Neutrophil (primary cell): ENCODE results near the gene HVCN1.
A peak's percentile ranks its signal among the peaks of the same experiment; 100 is the strongest.
"Not testable (repeated sequence)": the region's sequence is repeated elsewhere in the genome, so short reads cannot be mapped to it uniquely, and the experiment has no call there.

ENCODE experiments used
- H3K27ac ChIP-seq: fragments of 200-600 bp; sonication (generic); 2 replicates; pipeline ENCODE4 v1.5.1; 2016; ENCODE audit warnings: mild to moderate bottlenecking, moderate library complexity
- H3K27me3 ChIP-seq: fragments of 200-600 bp; sonication (generic); 2 replicates; pipeline ENCODE4 v1.6.0; 2016; ENCODE audit warnings: mild to moderate bottlenecking
- H3K36me3 ChIP-seq: fragments of 200-600 bp; sonication (generic); 2 replicates; pipeline ENCODE4 v1.5.1; 2017
- H3K4me1 ChIP-seq, 2 experiments: fragments of 200-600 bp in 1 of 2; sonication (generic) in 1 of 2; 1 replicate in 1 of 2; 2 replicates in 1 of 2; pipeline versions ENCODE4 v1.5.1 to v1.6.1; 2013 to 2016; ENCODE audit warnings: low read depth in 1 of 2, low read length in 1 of 2, mild to moderate bottlenecking in 1 of 2, moderate library complexity in 1 of 2; ENCODE audit not compliant: control insufficient read depth in 1 of 2, insufficient read depth in 1 of 2
- H3K4me3 ChIP-seq, 2 experiments: fragments of 200-600 bp in 1 of 2; sonication (generic) in 1 of 2; 1 replicate in 1 of 2; 2 replicates in 1 of 2; pipeline ENCODE4 v1.5.1; 2013 to 2016; ENCODE audit warnings: low read depth in 1 of 2, low read length in 1 of 2, mild to moderate bottlenecking in 1 of 2, moderate library complexity in 1 of 2
- H3K9me3 ChIP-seq: fragments of 200-600 bp; sonication (generic); 2 replicates; pipeline ENCODE4 v1.5.1; 2016
- CTCF ChIP-seq: fragments of 200-600 bp; sonication (generic); IDR thresholded peaks from 2 replicates; pipeline ENCODE4 v1.5.1; 2016; ENCODE audit warnings: antibody characterized with exemption

The HVCN1 gene

DNA sequence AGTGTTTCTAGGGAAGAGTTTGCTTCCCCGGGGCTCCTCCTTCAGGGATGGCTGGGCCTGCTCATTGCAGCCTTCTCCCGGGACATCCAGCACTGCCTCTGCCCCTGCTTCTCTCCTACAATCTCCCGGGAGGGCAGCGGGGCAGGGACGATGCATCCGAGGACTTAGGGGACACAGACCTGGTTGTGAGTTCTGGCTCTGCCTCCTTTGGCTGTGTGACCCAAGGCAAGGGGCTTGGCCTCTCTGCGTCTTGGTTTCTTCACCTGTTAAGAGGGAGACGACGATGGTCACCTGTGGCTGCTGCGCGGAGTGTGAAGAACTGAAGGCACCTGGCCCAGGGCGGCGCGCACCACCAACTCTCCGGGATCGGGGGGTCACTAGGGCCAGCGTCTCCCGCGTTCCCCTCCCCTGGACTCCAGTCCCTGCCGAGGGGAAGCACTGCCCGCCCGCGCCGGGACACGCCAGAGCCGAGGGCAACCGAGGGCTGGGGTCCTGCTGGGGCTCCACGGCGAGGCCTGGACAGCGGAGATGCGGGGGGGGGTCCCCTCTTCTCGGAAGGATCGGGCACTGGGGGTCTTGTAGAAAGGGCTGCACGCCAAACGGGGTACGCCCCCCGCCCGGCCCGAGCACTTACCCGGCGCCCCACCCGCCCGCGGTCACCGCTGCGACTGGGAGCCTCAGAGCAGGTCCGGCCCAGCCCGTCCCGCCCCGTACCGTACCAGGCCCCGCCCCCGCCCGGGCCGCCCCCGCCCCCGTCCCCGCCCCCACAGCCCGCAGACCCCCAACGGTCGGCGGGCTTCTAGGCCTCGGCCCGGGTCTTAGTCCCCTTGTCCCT lies at the start of gene HVCN1:
TSS of gene HVCN1 (minus strand) at position 670 of the 835 bp plus-strand sequence. CDS start 5,870 bp downstream, outside the sequence.
- Histone ChIP-seq H3K9me3 (no peaks in the 10 kb centered on the region), H3K27ac (peak within 1 kb of the TSS; percentile 95), H3K4me3 (peak within 1 kb of the TSS; percentile 88 to 89), H3K27me3 (peaks cover 33% of the 10 kb centered on the region), H3K36me3 (no peaks in the 10 kb centered on the region), H3K4me1 (peaks cover 71 to 81% of the 10 kb centered on the region in 2 experiments)
- peak; percentile 20 for TF ChIP-seq CTCF

- peaks cover 14 to 15% of the 10 kb centered on the region in 2 experiments for H3K4me1 ChIP-seq
- H3K4me3 ChIP-seq, result no peak overlapping the region
- H3K27ac ChIP-seq, result no peak overlapping the region
- peaks cover 8% of the 10 kb centered on the region for H3K36me3 ChIP-seq
- no peak for TF ChIP-seq CTCF
- H3K27me3 ChIP-seq, result no peaks in the 10 kb centered on the region
- H3K9me3 ChIP-seq, result no peaks in the 10 kb centered on the region
These were observed 48.6 kb upstream of the HVCN1 start for GRCh38 chr12:110737532-110737931.

GRCh38 chr12:110737016-110737415 lies 48.1 kb upstream of the HVCN1 start:
- not testable (repeated sequence) for H3K27ac ChIP-seq, H3K9me3 ChIP-seq, H3K36me3 ChIP-seq, H3K4me3 ChIP-seq, H3K27me3 ChIP-seq
- H3K4me1 ChIP-seq, result peaks cover 14 to 15% of the 10 kb centered on the region in 2 experiments

- H3K4me3 ChIP-seq, result no peak overlapping the region
- H3K27ac ChIP-seq, result no peak overlapping the region
- no peaks in the 10 kb centered on the region for H3K27me3 ChIP-seq
- no peak for TF ChIP-seq CTCF
- H3K36me3 ChIP-seq, result peaks cover 40% of the 10 kb centered on the region
- H3K4me1 ChIP-seq, result no peaks in the 10 kb centered on the region
- H3K9me3 ChIP-seq, result no peaks in the 10 kb centered on the region
These were observed 45.0 kb upstream of the HVCN1 start for GRCh38 chr12:110733900-110734299.

DNA sequence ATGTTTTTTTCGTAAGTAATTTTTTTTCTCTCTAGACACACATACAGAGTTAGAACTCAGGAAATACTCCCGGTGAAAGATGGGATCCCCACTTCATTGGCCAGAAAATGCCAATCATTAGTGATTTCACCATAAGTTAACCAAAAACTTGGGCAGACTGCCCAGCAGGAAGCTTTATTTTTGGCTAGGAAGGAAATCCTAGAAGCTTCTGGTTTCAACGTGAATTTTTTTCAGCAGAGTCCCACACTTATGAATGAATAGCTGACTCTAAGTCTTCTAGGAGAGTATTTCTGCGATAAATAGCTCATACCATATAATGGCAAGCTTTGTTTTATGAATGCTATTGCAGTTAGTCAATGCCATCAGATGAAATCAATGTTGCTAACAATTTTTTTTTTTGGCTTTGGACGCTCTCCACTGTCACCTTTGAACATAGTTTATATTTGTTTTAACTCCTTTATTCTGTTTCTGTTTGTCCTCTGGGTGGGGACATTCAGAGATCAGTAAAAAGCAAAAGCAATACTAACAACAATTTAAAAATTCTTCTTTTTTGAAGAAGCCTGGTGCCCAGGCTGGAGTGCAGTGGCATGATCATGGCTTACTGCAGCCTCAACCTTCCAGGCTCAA lies 44.3 kb upstream of the HVCN1 start:
- no peaks in the 10 kb centered on the region for H3K27me3 ChIP-seq
- no peaks in the 10 kb centered on the region for H3K4me1 ChIP-seq
- no peak for TF ChIP-seq CTCF
- no peak overlapping the region for H3K27ac ChIP-seq
- no peaks in the 10 kb centered on the region for H3K9me3 ChIP-seq
- no peak overlapping the region for H3K4me3 ChIP-seq
- peaks cover 46% of the 10 kb centered on the region for H3K36me3 ChIP-seq

DNA sequence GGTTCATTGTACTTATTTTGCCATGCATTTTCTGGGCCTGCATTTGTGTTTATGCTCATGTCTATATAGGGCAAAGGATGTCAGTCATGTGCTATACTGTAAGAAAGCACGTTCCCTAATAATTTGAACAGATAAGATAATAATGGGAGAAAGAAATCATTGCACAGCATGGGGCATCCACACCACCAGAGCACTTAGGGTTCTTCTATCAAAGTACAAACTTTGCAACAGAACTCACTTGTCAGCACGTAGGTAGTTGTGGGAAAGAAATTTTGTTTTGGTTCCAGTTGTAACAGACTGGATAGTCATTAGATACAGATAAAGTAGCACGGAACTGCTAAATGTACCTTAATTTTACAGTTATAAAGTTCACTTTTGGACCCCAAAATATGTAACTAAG lies 43.7 kb upstream of the HVCN1 start:
- Histone ChIP-seq H3K9me3 (no peaks in the 10 kb centered on the region), H3K4me3 (no peak overlapping the region), H3K27me3 (no peaks in the 10 kb centered on the region), H3K4me1 (no peaks in the 10 kb centered on the region), H3K36me3 (peaks cover 51% of the 10 kb centered on the region), H3K27ac (no peak overlapping the region)
- no peak for TF ChIP-seq CTCF
